ENCODE data around the gene CLEC19A.

Gene CLEC19A

GRCh38 chr16:19323596-19323995, 38.1 kb downstream of the CLEC19A start:
- Histone ChIP-seq H3K27ac (no peak overlapping the region), H3K36me3 (ENCODE audit: control insufficient read depth, insufficient read depth, low read length) (no peaks in the 10 kb centered on the region), H3K27me3 (ENCODE audit: control insufficient read depth, insufficient read depth, low read length) (no peaks in the 10 kb centered on the region), H3K4me3 (ENCODE audit: low read depth, low read length) (no peak overlapping the region), H3K79me2 (no peaks in the 10 kb centered on the region), H3K4me1 (no peaks in the 10 kb centered on the region), H2AFZ (no peak overlapping the region), H3K9ac (no peak overlapping the region), H3K9me3 (ENCODE audit: control insufficient read depth, low read length) (no peaks in the 10 kb centered on the region), H3K4me2 (ENCODE audit: low read length) (no peak overlapping the region)
- no peak for TF ChIP-seq CTCF (IDR thresholded peaks at IDR 0.05)

- no peak for TF ChIP-seq CTCF (IDR thresholded peaks at IDR 0.05)
- no peak overlapping the region for H3K4me3 ChIP-seq (ENCODE audit: low read depth, low read length)
- no peaks in the 10 kb centered on the region for H3K27me3 ChIP-seq (ENCODE audit: control insufficient read depth, insufficient read depth, low read length)
- H3K4me1 ChIP-seq = no peaks in the 10 kb centered on the region
- H3K9me3 ChIP-seq (ENCODE audit: control insufficient read depth, low read length) = no peaks in the 10 kb centered on the region
- no peak overlapping the region for H3K4me2 ChIP-seq (ENCODE audit: low read length)
- H2AFZ ChIP-seq = no peak overlapping the region
- no peak overlapping the region for H3K27ac ChIP-seq
- no peaks in the 10 kb centered on the region for H3K36me3 ChIP-seq (ENCODE audit: control insufficient read depth, insufficient read depth, low read length)
- no peaks in the 10 kb centered on the region for H3K79me2 ChIP-seq
- no peak overlapping the region for H3K9ac ChIP-seq
Measured at GRCh38 chr16:19328364-19328763, 42.8 kb downstream of the CLEC19A start.

- Histone ChIP-seq H3K9me3 (ENCODE audit: control insufficient read depth, low read length) (no peaks in the 10 kb centered on the region), H2AFZ (no peak overlapping the region), H3K79me2 (no peaks in the 10 kb centered on the region), H3K4me3 (ENCODE audit: low read depth, low read length) (no peak overlapping the region), H3K27ac (no peak overlapping the region), H3K9ac (no peak overlapping the region), H3K4me1 (no peaks in the 10 kb centered on the region), H3K27me3 (ENCODE audit: control insufficient read depth, insufficient read depth, low read length) (no peaks in the 10 kb centered on the region), H3K4me2 (ENCODE audit: low read length) (no peak overlapping the region), H3K36me3 (ENCODE audit: control insufficient read depth, insufficient read depth, low read length) (no peaks in the 10 kb centered on the region)
- TF ChIP-seq CTCF (IDR thresholded peaks at IDR 0.05) = no peak
Measured at GRCh38 chr16:19329932-19330331, 44.4 kb downstream of the CLEC19A start.

GRCh38 chr16:19330841-19331397, 45.4 kb downstream of the CLEC19A start:
- Histone ChIP-seq H3K9ac (no peak overlapping the region), H3K4me2 (ENCODE audit: low read length) (no peak overlapping the region), H3K4me3 (ENCODE audit: low read depth, low read length) (no peak overlapping the region), H3K36me3 (ENCODE audit: control insufficient read depth, insufficient read depth, low read length) (no peaks in the 10 kb centered on the region), H2AFZ (no peak overlapping the region), H3K79me2 (no peaks in the 10 kb centered on the region), H3K27me3 (ENCODE audit: control insufficient read depth, insufficient read depth, low read length) (no peaks in the 10 kb centered on the region), H3K4me1 (no peaks in the 10 kb centered on the region), H3K27ac (no peak overlapping the region), H3K9me3 (ENCODE audit: control insufficient read depth, low read length) (no peaks in the 10 kb centered on the region)
- no peak for TF ChIP-seq CTCF (IDR thresholded peaks at IDR 0.05)

- Histone ChIP-seq H3K27me3 (ENCODE audit: control insufficient read depth, insufficient read depth, low read length) (no peaks in the 10 kb centered on the region), H3K4me2 (ENCODE audit: low read length) (no peak overlapping the region), H2AFZ (no peak overlapping the region), H3K79me2 (no peaks in the 10 kb centered on the region), H3K4me3 (ENCODE audit: low read depth, low read length) (no peak overlapping the region), H3K9ac (no peak overlapping the region), H3K27ac (no peak overlapping the region), H3K4me1 (no peaks in the 10 kb centered on the region), H3K9me3 (ENCODE audit: control insufficient read depth, low read length) (no peaks in the 10 kb centered on the region), H3K36me3 (ENCODE audit: control insufficient read depth, insufficient read depth, low read length) (no peaks in the 10 kb centered on the region)
- no peak for TF ChIP-seq CTCF (IDR thresholded peaks at IDR 0.05)
Measured at GRCh38 chr16:19331794-19332193, 46.3 kb downstream of the CLEC19A start.
